Thoracic aorta (tissue), 2 donors: Measurements from ENCODE around the gene ATP1A2. TPM values are rescaled to one million over a fixed set of nuclear protein-coding genes. Genes with fewer than 3 reads are reported as not detected.

Experiments
- ATAC-seq: fragments of 150-250 bp; one replicate; pipeline ENCODE4 v1.8.0; 2017; ENCODE audit warnings: low read depth; ENCODE audit not compliant: insufficient number of reproducible peaks, low FRiP score
- DNase-seq: peaks from one replicate; pipeline ENCODE4 v3.0.0-alpha.2; 2020; ENCODE audit warnings: low spot score
- H3K27ac ChIP-seq, 2 donors: fragments of 200-600 bp; sonication (generic); 1 replicate in 1 of 2; 2 replicates in 1 of 2; pipeline ENCODE4 v1.5.1; 2016; ENCODE audit warnings: mild to moderate bottlenecking in 2 of 2, moderate library complexity in 2 of 2
- H3K27me3 ChIP-seq: fragments of 200-600 bp; sonication (generic); replicated peaks from 2 replicates; pipeline ENCODE4 v1.6.0; 2016; ENCODE audit warnings: mild to moderate bottlenecking; ENCODE audit not compliant: insufficient read depth
- H3K36me3 ChIP-seq: fragments of 200-600 bp; sonication (generic); one replicate; pipeline ENCODE4 v1.5.1; 2016
- H3K4me1 ChIP-seq, 2 donors: fragments of 200-600 bp; sonication (generic); 1 replicate in 1 of 2; 2 replicates in 1 of 2; pipeline versions ENCODE4 v1.5.1 to v1.6.0; 2016; ENCODE audit warnings: low read depth in 2 of 2, mild to moderate bottlenecking in 1 of 2; ENCODE audit not compliant: control insufficient read depth in 1 of 2
- H3K4me3 ChIP-seq: fragments of 200-600 bp; sonication (generic); 2 replicates; pipeline ENCODE4 v1.5.1; 2016; ENCODE audit warnings: mild to moderate bottlenecking
- H3K9me3 ChIP-seq: fragments of 200-600 bp; sonication (generic); 2 replicates; pipeline ENCODE4 v1.5.1; 2016
- total RNA-seq, 2 donors: library from RNA; depleted of rRNA; stranded (reverse); fragments of >200 nt; gene quantifications; one replicate each; pipeline versions ENCODE4 v1.1.0 to v1.2.3, GENCODE V29; 2016
- TF ChIP-seq, protein P1 (sequence below): fragments of 200-600 bp; sonication (generic); IDR thresholded peaks from one replicate; pipeline ENCODE4 v1.5.1; 2019; ENCODE audit warnings: antibody characterized with exemption

ATP1A2 gene
- total RNA-seq, 2 donors from 2014 or later: 86.0 to 146 TPM

DNA sequence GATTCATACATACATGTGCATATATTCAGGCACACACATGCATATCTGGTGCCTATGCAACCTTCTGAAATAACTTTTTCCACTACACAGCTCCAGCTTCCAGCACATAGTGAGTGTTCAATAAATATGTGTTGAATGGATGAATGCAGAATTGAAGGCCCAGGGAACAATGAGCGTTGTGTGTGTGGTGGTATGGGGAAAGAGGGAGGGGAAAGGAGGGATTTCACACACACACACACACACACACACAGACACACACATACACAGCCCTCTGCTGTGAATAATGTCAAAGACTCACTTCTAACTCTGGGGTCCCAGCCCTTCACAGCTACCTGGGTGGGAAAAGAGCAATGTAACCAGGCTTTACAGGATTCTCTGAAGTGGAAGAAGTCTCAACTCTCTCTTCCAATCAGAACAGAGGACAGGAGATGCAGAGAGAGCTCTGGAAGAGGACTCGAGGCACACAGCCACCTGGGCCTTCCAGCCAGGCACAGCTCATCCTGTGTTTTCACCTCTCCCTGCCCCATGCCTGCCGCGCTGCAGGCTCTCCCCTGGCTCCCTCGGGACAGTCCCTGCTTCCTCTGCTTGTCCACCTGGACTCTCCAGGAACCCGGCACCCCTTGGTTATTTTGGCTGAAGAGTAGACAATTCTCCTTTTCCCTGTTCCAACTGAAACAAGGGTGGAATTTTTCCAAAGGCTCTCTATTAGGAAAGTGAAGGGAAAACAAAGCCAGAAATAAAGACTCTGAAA, 11.7 kb upstream of the ATP1A2 start:
- Histone ChIP-seq H3K27ac (peak overlapping the region; percentile 41 to 45), H3K36me3 (no peaks in the 10 kb centered on the region), H3K4me1 (peaks cover 17 to 52% of the 10 kb centered on the region in 2 donors), H3K4me3 (no peak overlapping the region), H3K9me3 (no peaks in the 10 kb centered on the region), H3K27me3 (no peaks in the 10 kb centered on the region)
- TF ChIP-seq, protein P1, sequence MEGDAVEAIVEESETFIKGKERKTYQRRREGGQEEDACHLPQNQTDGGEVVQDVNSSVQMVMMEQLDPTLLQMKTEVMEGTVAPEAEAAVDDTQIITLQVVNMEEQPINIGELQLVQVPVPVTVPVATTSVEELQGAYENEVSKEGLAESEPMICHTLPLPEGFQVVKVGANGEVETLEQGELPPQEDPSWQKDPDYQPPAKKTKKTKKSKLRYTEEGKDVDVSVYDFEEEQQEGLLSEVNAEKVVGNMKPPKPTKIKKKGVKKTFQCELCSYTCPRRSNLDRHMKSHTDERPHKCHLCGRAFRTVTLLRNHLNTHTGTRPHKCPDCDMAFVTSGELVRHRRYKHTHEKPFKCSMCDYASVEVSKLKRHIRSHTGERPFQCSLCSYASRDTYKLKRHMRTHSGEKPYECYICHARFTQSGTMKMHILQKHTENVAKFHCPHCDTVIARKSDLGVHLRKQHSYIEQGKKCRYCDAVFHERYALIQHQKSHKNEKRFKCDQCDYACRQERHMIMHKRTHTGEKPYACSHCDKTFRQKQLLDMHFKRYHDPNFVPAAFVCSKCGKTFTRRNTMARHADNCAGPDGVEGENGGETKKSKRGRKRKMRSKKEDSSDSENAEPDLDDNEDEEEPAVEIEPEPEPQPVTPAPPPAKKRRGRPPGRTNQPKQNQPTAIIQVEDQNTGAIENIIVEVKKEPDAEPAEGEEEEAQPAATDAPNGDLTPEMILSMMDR: no peak
- no peak for DNase-seq
- no peak for ATAC-seq

DNA sequence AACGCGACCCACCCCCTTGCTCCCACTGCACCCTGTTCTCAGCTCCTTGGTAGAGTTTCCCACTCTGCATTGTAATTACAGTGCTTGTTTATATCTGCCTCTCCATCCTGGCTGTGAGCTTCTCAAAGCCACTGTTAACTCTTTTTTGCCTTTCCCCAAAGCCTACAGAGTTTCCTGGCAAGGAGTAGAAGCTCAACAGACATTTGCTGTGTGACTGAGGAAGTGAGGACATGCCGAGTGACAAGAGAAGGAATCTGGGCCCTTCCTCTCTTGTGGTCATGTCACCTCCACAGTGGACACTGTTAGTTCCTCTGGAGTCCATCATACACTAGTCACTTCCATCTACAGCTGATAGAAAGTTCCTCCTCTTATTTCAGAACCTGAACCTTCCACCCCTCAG, 11.1 kb upstream of the ATP1A2 start:
- DNase-seq: no peak
- H3K4me3 ChIP-seq: no peak overlapping the region
- no peaks in the 10 kb centered on the region for H3K9me3 ChIP-seq
- peak overlapping the region; percentile 45 to 46 for H3K27ac ChIP-seq
- H3K27me3 ChIP-seq: no peaks in the 10 kb centered on the region
- H3K4me1 ChIP-seq: peaks cover 13 to 53% of the 10 kb centered on the region in 2 donors
- TF ChIP-seq, protein P1: no peak
- no peaks in the 10 kb centered on the region for H3K36me3 ChIP-seq
- no peak for ATAC-seq

DNA sequence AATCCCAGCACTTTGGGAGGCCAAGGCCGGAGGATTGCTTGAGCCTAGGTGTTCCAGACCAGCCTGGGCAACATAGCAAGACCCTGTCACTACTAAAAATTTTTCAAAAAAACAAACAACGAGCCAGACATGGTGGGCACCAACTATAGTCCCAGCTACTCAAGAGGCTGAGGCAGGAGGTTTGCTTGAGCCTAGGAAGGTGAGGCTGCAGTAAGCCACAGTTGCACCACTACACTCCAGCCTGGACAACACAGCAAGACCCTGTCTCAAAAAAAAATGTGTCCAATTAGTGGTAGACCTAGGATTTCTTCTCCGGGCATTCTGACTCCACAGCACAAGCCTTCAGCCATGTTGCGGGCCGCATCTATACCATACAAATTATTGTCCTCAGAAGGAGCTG, 10.4 kb upstream of the ATP1A2 start:
- no peak overlapping the region for H3K4me3 ChIP-seq
- no peaks in the 10 kb centered on the region for H3K27me3 ChIP-seq
- DNase-seq: no peak
- peaks cover 12 to 53% of the 10 kb centered on the region in 2 donors for H3K4me1 ChIP-seq
- no peaks in the 10 kb centered on the region for H3K36me3 ChIP-seq
- no peak for ATAC-seq
- TF ChIP-seq, protein P1: no peak
- no peaks in the 10 kb centered on the region for H3K9me3 ChIP-seq
- no peak overlapping the region for H3K27ac ChIP-seq

DNA sequence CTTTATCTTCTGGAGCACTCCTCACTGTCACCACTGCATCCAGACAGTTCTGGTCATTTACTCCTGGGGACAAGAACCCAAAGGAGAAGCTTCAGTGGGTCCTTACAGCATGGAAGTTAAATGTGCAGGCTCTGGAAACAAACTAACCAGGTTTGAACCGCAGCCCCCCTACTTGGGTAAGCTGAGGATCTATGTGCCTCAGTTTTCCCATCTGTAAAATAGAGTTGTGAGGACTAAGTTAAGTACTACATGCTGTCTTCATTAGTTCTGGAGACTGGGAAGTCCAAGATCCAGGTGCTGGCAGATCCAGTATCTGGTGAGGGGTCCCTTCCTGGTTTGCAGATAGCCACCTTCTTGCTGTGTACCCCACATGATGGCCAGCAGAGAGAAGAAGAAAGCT, 8.0 kb upstream of the ATP1A2 start:
- TF ChIP-seq, protein P1: no peak
- H3K36me3 ChIP-seq: no peaks in the 10 kb centered on the region
- DNase-seq (no peak), ATAC-seq (no peak)
- H3K9me3 ChIP-seq: no peaks in the 10 kb centered on the region
- H3K27me3 ChIP-seq: no peaks in the 10 kb centered on the region
- H3K4me1 ChIP-seq: peaks cover 6 to 41% of the 10 kb centered on the region in 2 donors
- no peak overlapping the region for H3K4me3 ChIP-seq
- no peak overlapping the region for H3K27ac ChIP-seq

DNA sequence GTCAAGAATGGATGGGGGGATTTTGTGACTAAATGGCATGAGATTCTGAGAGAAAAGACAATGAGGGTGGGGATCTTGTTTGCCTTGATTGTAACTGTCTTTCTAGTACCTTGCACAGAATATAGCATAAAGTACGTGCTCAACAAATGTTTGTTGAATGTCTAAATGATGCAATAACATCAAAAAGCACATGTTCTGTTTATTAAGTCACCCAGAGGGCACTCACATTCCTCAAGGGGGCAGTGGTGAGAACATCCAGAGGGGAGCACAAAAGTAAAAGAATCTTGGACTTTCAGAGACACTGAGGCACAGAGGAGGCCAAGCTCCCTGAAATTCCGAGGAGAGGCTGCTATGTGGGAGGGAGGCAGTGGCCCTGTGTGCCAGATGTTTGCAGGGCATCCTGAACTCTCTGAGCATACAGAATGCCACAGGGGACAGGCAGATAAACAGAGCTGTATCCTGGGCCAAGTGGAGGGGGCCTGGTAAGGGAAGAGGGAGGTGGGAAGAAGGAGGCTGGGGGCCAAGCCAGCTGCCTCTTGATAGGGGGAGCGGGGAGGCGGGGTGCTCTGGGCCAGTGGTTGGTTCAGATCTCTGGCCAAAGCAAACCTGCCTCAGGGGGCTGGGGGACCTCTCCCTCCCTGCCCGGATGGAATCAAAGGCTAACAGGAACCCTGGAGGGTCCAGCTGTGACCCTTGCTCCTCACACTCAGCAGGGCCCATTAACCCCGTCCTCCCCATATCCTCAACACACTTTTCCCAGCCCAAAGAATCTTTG, 6.5 kb upstream of the ATP1A2 start:
- TF ChIP-seq, protein P1: peak; percentile 41
- Histone ChIP-seq H3K4me1 (peaks cover 11 to 40% of the 10 kb centered on the region in 2 donors), H3K27me3 (no peaks in the 10 kb centered on the region), H3K4me3 (no peak overlapping the region), H3K27ac (no peak overlapping the region), H3K36me3 (no peaks in the 10 kb centered on the region), H3K9me3 (no peaks in the 10 kb centered on the region)
- no peak for DNase-seq
- no peak for ATAC-seq
